Measurements from ENCODE around the gene FOXK2.

GRCh38 chr17:82650723-82651122 is 131.2 kb downstream of the FOXK2 start:
- TF ChIP-seq, protein P1, sequence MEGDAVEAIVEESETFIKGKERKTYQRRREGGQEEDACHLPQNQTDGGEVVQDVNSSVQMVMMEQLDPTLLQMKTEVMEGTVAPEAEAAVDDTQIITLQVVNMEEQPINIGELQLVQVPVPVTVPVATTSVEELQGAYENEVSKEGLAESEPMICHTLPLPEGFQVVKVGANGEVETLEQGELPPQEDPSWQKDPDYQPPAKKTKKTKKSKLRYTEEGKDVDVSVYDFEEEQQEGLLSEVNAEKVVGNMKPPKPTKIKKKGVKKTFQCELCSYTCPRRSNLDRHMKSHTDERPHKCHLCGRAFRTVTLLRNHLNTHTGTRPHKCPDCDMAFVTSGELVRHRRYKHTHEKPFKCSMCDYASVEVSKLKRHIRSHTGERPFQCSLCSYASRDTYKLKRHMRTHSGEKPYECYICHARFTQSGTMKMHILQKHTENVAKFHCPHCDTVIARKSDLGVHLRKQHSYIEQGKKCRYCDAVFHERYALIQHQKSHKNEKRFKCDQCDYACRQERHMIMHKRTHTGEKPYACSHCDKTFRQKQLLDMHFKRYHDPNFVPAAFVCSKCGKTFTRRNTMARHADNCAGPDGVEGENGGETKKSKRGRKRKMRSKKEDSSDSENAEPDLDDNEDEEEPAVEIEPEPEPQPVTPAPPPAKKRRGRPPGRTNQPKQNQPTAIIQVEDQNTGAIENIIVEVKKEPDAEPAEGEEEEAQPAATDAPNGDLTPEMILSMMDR (IDR thresholded peaks at IDR 0.05), result no peak
- TF ChIP-seq ZFX (IDR thresholded peaks at IDR 0.05; ENCODE audit: borderline replicate concordance), result no peak
